Measurements from ENCODE around the gene TCP11L1.

- TF ChIP-seq, protein P1, sequence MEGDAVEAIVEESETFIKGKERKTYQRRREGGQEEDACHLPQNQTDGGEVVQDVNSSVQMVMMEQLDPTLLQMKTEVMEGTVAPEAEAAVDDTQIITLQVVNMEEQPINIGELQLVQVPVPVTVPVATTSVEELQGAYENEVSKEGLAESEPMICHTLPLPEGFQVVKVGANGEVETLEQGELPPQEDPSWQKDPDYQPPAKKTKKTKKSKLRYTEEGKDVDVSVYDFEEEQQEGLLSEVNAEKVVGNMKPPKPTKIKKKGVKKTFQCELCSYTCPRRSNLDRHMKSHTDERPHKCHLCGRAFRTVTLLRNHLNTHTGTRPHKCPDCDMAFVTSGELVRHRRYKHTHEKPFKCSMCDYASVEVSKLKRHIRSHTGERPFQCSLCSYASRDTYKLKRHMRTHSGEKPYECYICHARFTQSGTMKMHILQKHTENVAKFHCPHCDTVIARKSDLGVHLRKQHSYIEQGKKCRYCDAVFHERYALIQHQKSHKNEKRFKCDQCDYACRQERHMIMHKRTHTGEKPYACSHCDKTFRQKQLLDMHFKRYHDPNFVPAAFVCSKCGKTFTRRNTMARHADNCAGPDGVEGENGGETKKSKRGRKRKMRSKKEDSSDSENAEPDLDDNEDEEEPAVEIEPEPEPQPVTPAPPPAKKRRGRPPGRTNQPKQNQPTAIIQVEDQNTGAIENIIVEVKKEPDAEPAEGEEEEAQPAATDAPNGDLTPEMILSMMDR (IDR thresholded peaks at IDR 0.05; ENCODE audit: low read depth, low read length, missing input control), result no peak
- no peak for TF ChIP-seq RAD21 (IDR thresholded peaks at IDR 0.05)
- no peak for TF ChIP-seq ZBTB33 (IDR thresholded peaks at IDR 0.05)
- TF ChIP-seq HNF4A (conservative IDR thresholded peaks at IDR 0.05), result no peak
- no peak for TF ChIP-seq EGR1 (IDR thresholded peaks at IDR 0.05; ENCODE audit: low read depth in 2 of 2)
- TF ChIP-seq TAF1 (conservative IDR thresholded peaks at IDR 0.05), result no peak
- no peak for TF ChIP-seq GABPA (IDR thresholded peaks at IDR 0.05 in 1 of 2, conservative IDR thresholded peaks at IDR 0.05 in 1 of 2)
- TF ChIP-seq, protein P2, sequence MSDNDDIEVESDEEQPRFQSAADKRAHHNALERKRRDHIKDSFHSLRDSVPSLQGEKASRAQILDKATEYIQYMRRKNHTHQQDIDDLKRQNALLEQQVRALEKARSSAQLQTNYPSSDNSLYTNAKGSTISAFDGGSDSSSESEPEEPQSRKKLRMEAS (IDR thresholded peaks at IDR 0.05), result no peak
- TF ChIP-seq, protein P3, sequence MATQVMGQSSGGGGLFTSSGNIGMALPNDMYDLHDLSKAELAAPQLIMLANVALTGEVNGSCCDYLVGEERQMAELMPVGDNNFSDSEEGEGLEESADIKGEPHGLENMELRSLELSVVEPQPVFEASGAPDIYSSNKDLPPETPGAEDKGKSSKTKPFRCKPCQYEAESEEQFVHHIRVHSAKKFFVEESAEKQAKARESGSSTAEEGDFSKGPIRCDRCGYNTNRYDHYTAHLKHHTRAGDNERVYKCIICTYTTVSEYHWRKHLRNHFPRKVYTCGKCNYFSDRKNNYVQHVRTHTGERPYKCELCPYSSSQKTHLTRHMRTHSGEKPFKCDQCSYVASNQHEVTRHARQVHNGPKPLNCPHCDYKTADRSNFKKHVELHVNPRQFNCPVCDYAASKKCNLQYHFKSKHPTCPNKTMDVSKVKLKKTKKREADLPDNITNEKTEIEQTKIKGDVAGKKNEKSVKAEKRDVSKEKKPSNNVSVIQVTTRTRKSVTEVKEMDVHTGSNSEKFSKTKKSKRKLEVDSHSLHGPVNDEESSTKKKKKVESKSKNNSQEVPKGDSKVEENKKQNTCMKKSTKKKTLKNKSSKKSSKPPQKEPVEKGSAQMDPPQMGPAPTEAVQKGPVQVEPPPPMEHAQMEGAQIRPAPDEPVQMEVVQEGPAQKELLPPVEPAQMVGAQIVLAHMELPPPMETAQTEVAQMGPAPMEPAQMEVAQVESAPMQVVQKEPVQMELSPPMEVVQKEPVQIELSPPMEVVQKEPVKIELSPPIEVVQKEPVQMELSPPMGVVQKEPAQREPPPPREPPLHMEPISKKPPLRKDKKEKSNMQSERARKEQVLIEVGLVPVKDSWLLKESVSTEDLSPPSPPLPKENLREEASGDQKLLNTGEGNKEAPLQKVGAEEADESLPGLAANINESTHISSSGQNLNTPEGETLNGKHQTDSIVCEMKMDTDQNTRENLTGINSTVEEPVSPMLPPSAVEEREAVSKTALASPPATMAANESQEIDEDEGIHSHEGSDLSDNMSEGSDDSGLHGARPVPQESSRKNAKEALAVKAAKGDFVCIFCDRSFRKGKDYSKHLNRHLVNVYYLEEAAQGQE (IDR thresholded peaks at IDR 0.05), result no peak
- no peak for TF ChIP-seq ATF3 (IDR thresholded peaks at IDR 0.05)
- TF ChIP-seq SP1 (IDR thresholded peaks at IDR 0.05), result no peak
- no peak for TF ChIP-seq HNF4G (IDR thresholded peaks at IDR 0.05)
Measured at GRCh38 chr11:33068611-33069340, 29.4 kb downstream of the TCP11L1 start.

All from liver (tissue), 3 donors.